ENCODE data around the gene SCD5.

Gene SCD5

GRCh38 chr4:82802911-82803310, 4.3 kb upstream of the SCD5 start:
- H3K4ac ChIP-seq (ENCODE audit: low read length), result no peak overlapping the region
- H2BK12ac ChIP-seq (ENCODE audit: low read length), result no peak overlapping the region
- no peak overlapping the region for H3K4me2 ChIP-seq (ENCODE audit: insufficient read depth, low read length, poor library complexity, severe bottlenecking)
- H3K4me1 ChIP-seq (ENCODE audit: control insufficient read depth in 2 of 2, insufficient read depth in 1 of 2, low read depth in 1 of 2, low read length in 2 of 2), result peaks cover 8 to 9% of the 10 kb centered on the region in 2 donors
- no peak overlapping the region for H4K91ac ChIP-seq (ENCODE audit: low read depth, low read length, poor library complexity)
- H3K23ac ChIP-seq (ENCODE audit: low read depth, low read length, poor library complexity), result no peak overlapping the region
- H3K9me3 ChIP-seq (replicated peaks in 1 of 2; ENCODE audit: control insufficient read depth in 2 of 2, insufficient read depth in 1 of 2, low read depth in 1 of 2, low read length in 2 of 2), result no peaks in the 10 kb centered on the region
- no peak for DNase-seq (ENCODE audit: low spot score)
- H3K14ac ChIP-seq (ENCODE audit: low read length), result no peak overlapping the region
- H3K79me1 ChIP-seq (ENCODE audit: low read depth, low read length), result peaks cover 5% of the 10 kb centered on the region
- H3K27ac ChIP-seq (replicated peaks; ENCODE audit: low read length), result no peak overlapping the region
- H3K9ac ChIP-seq (ENCODE audit: low read depth, low read length, poor library complexity), result no peak overlapping the region
- H2AFZ ChIP-seq (ENCODE audit: low read length), result no peak overlapping the region
- peaks cover 0 to 19% (median 0%) of the 10 kb centered on the region in 3 experiments for H3K27me3 ChIP-seq (ENCODE audit: control insufficient read depth in 3 of 3, insufficient read depth in 3 of 3, low read depth in 1 of 3, low read length in 3 of 3)
- no peak overlapping the region for H4K8ac ChIP-seq (ENCODE audit: low read depth, low read length)
- H2BK5ac ChIP-seq (ENCODE audit: low read length), result no peak overlapping the region
- WGBS, 2 donors (ENCODE audit: extremely low coverage in 2 of 2, insufficient read length in 2 of 2, insufficient replicate concordance in 1 of 2), result no CpG with 5 or more reads among the region's 2 CpGs
- H3K36me3 ChIP-seq (replicated peaks in 1 of 2; ENCODE audit: control insufficient read depth in 2 of 2, insufficient read depth in 2 of 2, low read length in 2 of 2), result no peaks in the 10 kb centered on the region
- H2BK15ac ChIP-seq (ENCODE audit: low read length), result no peak overlapping the region
- H3K4me3 ChIP-seq (ENCODE audit: low read length in 2 of 2), result no peak overlapping the region
- no peak overlapping the region for H2AK5ac ChIP-seq (ENCODE audit: low read depth, low read length)
- H3K18ac ChIP-seq (ENCODE audit: low read length), result no peak overlapping the region
- no peak overlapping the region for H2BK120ac ChIP-seq (ENCODE audit: low read depth, low read length)

- no peak for DNase-seq (ENCODE audit: low spot score)
- H2BK5ac ChIP-seq (ENCODE audit: low read length), result no peak overlapping the region
- H3K4me1 ChIP-seq (ENCODE audit: control insufficient read depth in 2 of 2, insufficient read depth in 1 of 2, low read depth in 1 of 2, low read length in 2 of 2), result peaks cover 8 to 10% of the 10 kb centered on the region in 2 donors
- H2BK120ac ChIP-seq (ENCODE audit: low read depth, low read length), result no peak overlapping the region
- H3K4me3 ChIP-seq (ENCODE audit: low read length in 2 of 2), result no peak overlapping the region
- H3K18ac ChIP-seq (ENCODE audit: low read length), result no peak overlapping the region
- no peak overlapping the region for H3K14ac ChIP-seq (ENCODE audit: low read length)
- no peaks in the 10 kb centered on the region for H3K9me3 ChIP-seq (replicated peaks in 1 of 2; ENCODE audit: control insufficient read depth in 2 of 2, insufficient read depth in 1 of 2, low read depth in 1 of 2, low read length in 2 of 2)
- no peak overlapping the region for H3K4ac ChIP-seq (ENCODE audit: low read length)
- peaks cover 5% of the 10 kb centered on the region for H3K79me1 ChIP-seq (ENCODE audit: low read depth, low read length)
- peaks cover 0 to 19% (median 5%) of the 10 kb centered on the region in 3 experiments for H3K27me3 ChIP-seq (ENCODE audit: control insufficient read depth in 3 of 3, insufficient read depth in 3 of 3, low read depth in 1 of 3, low read length in 3 of 3)
- WGBS, 2 donors (ENCODE audit: extremely low coverage in 2 of 2, insufficient read length in 2 of 2, insufficient replicate concordance in 1 of 2), result no CpG with 5 or more reads among the region's 3 CpGs
- H3K27ac ChIP-seq (replicated peaks; ENCODE audit: low read length), result no peak overlapping the region
- H3K23ac ChIP-seq (ENCODE audit: low read depth, low read length, poor library complexity), result no peak overlapping the region
- H2AK5ac ChIP-seq (ENCODE audit: low read depth, low read length), result no peak overlapping the region
- H2BK15ac ChIP-seq (ENCODE audit: low read length), result no peak overlapping the region
- H3K9ac ChIP-seq (ENCODE audit: low read depth, low read length, poor library complexity), result no peak overlapping the region
- no peak overlapping the region for H3K4me2 ChIP-seq (ENCODE audit: insufficient read depth, low read length, poor library complexity, severe bottlenecking)
- no peak overlapping the region for H4K8ac ChIP-seq (ENCODE audit: low read depth, low read length)
- H2BK12ac ChIP-seq (ENCODE audit: low read length), result no peak overlapping the region
- H3K36me3 ChIP-seq (replicated peaks in 1 of 2; ENCODE audit: control insufficient read depth in 2 of 2, insufficient read depth in 2 of 2, low read length in 2 of 2), result no peaks in the 10 kb centered on the region
- no peak overlapping the region for H4K91ac ChIP-seq (ENCODE audit: low read depth, low read length, poor library complexity)
- H2AFZ ChIP-seq (ENCODE audit: low read length), result no peak overlapping the region
These were observed 3.4 kb upstream of the SCD5 start for GRCh38 chr4:82801910-82802521.

GRCh38 chr4:82799006-82799881, 648 bp upstream of the SCD5 start:
- Histone ChIP-seq H4K8ac (ENCODE audit: low read depth, low read length) (no peak overlapping the region), H2AK5ac (ENCODE audit: low read depth, low read length) (no peak overlapping the region), H3K9me3 (replicated peaks in 1 of 2; ENCODE audit: control insufficient read depth in 2 of 2, insufficient read depth in 1 of 2, low read depth in 1 of 2, low read length in 2 of 2) (peaks cover 2% of the 10 kb centered on the region in 2 donors), H2BK12ac (ENCODE audit: low read length) (no peak overlapping the region), H3K23ac (ENCODE audit: low read depth, low read length, poor library complexity) (no peak overlapping the region), H2BK5ac (ENCODE audit: low read length) (no peak overlapping the region), H3K4me3 (ENCODE audit: low read length in 2 of 2) (peak overlapping the region; percentile 59 to 74), H3K79me1 (ENCODE audit: low read depth, low read length) (peaks cover 5% of the 10 kb centered on the region), H2AFZ (ENCODE audit: low read length) (peak overlapping the region; percentile 90), H3K14ac (ENCODE audit: low read length) (no peak overlapping the region), H3K9ac (ENCODE audit: low read depth, low read length, poor library complexity) (peak overlapping the region; percentile 75), H2BK15ac (ENCODE audit: low read length) (no peak overlapping the region), H3K4ac (ENCODE audit: low read length) (no peak overlapping the region), H4K91ac (ENCODE audit: low read depth, low read length, poor library complexity) (no peak overlapping the region), H3K27me3 (ENCODE audit: control insufficient read depth in 3 of 3, insufficient read depth in 3 of 3, low read depth in 1 of 3, low read length in 3 of 3) (peaks cover 0 to 14% (median 5%) of the 10 kb centered on the region in 3 experiments), H2BK120ac (ENCODE audit: low read depth, low read length) (no peak overlapping the region), H3K4me1 (ENCODE audit: control insufficient read depth in 2 of 2, insufficient read depth in 1 of 2, low read depth in 1 of 2, low read length in 2 of 2) (peaks cover 11 to 16% of the 10 kb centered on the region in 2 donors), H3K18ac (ENCODE audit: low read length) (peak overlapping the region; percentile 69), H3K27ac (replicated peaks; ENCODE audit: low read length) (peak overlapping the region; percentile 15), H3K36me3 (replicated peaks in 1 of 2; ENCODE audit: control insufficient read depth in 2 of 2, insufficient read depth in 2 of 2, low read length in 2 of 2) (peaks cover 4 to 13% of the 10 kb centered on the region in 2 donors), H3K4me2 (ENCODE audit: insufficient read depth, low read length, poor library complexity, severe bottlenecking) (peak overlapping the region; percentile 92)
- no peak for DNase-seq (ENCODE audit: low spot score)
- no CpG with 5 or more reads among the region's 25 CpGs for WGBS, 2 donors (ENCODE audit: extremely low coverage in 2 of 2, insufficient read length in 2 of 2, insufficient replicate concordance in 1 of 2)

Measured in neuronal stem cell (in vitro differentiated cells).